Mesenchymal stem cell (in vitro differentiated cells and primary cell): ENCODE results near the gene KLK10.

Experiments
- DNase-seq: peaks from one replicate; pipeline ENCODE4 v3.0.0-alpha.2; 2013
- H2AFZ ChIP-seq: one replicate; pipeline ENCODE4 v1.6.1; 2013; ENCODE audit warnings: low read depth, mild to moderate bottlenecking, control low read depth, inconsistent platforms, low read length, moderate library complexity
- H2AK5ac ChIP-seq: 2 replicates; pipeline ENCODE4 v1.6.1; 2013; ENCODE audit warnings: low read length, moderate library complexity, mild to moderate bottlenecking, inconsistent platforms; ENCODE audit not compliant: severe bottlenecking
- H2BK120ac ChIP-seq: one replicate; pipeline ENCODE4 v1.6.1; 2013; ENCODE audit warnings: low read depth, mild to moderate bottlenecking, inconsistent platforms, low read length, moderate library complexity
- H2BK12ac ChIP-seq, 2 experiments: one replicate each; pipeline ENCODE4 v1.6.1; 2013; ENCODE audit warnings: inconsistent platforms in 2 of 2, low read length in 2 of 2, mild to moderate bottlenecking in 2 of 2, moderate library complexity in 2 of 2, control low read depth in 1 of 2
- H2BK15ac ChIP-seq: one replicate; pipeline ENCODE4 v1.6.1; 2013; ENCODE audit warnings: mild to moderate bottlenecking, low read depth, inconsistent platforms; ENCODE audit not compliant: poor library complexity, severe bottlenecking
- H2BK5ac ChIP-seq: 2 replicates; pipeline ENCODE4 v1.6.1; 2013; ENCODE audit warnings: low read depth, mild to moderate bottlenecking, low read length, control low read depth, inconsistent platforms; ENCODE audit not compliant: poor library complexity, severe bottlenecking
- H3K14ac ChIP-seq, 2 experiments: one replicate each; pipeline ENCODE4 v1.6.1; 2013; ENCODE audit warnings: inconsistent platforms in 2 of 2, low read length in 2 of 2, control low read depth in 1 of 2, mild to moderate bottlenecking in 1 of 2, moderate library complexity in 1 of 2
- H3K18ac ChIP-seq, 2 experiments: one replicate each; pipeline ENCODE4 v1.6.1; 2013; ENCODE audit warnings: inconsistent platforms in 2 of 2, low read length in 2 of 2, control low read depth in 1 of 2, low read depth in 1 of 2, mild to moderate bottlenecking in 1 of 2
- H3K23ac ChIP-seq, 2 experiments: one replicate each; pipeline ENCODE4 v1.6.1; 2013; ENCODE audit warnings: inconsistent platforms in 2 of 2, low read length in 2 of 2, mild to moderate bottlenecking in 2 of 2, moderate library complexity in 2 of 2, control low read depth in 1 of 2
- H3K27ac ChIP-seq: 2 replicates; pipeline ENCODE4 v1.5.1; 2013; ENCODE audit warnings: mild to moderate bottlenecking, moderate library complexity, low read length, control low read depth, inconsistent platforms; ENCODE audit not compliant: poor library complexity, severe bottlenecking
- H3K27me3 ChIP-seq, 2 experiments: 2 replicates each; pipeline versions ENCODE4 v1.6.1 to v1.7.0; 2013; ENCODE audit warnings: low read length in 2 of 2, mild to moderate bottlenecking in 2 of 2, moderate library complexity in 2 of 2, control low read depth in 1 of 2, inconsistent platforms in 1 of 2; ENCODE audit not compliant: control insufficient read depth in 1 of 2, insufficient read depth in 1 of 2
- H3K36me3 ChIP-seq, 2 experiments: 2 replicates each; pipeline versions ENCODE4 v1.6.1 to v1.7.0; 2013; ENCODE audit warnings: low read length in 2 of 2, control low read depth in 1 of 2, inconsistent platforms in 1 of 2, low read depth in 1 of 2, mild to moderate bottlenecking in 1 of 2; ENCODE audit not compliant: insufficient read depth in 2 of 2, control insufficient read depth in 1 of 2
- H3K4ac ChIP-seq, 2 experiments: one replicate each; pipeline ENCODE4 v1.6.1; 2013; ENCODE audit warnings: inconsistent platforms in 2 of 2, low read length in 2 of 2, mild to moderate bottlenecking in 2 of 2, moderate library complexity in 2 of 2, control low read depth in 1 of 2, low read depth in 1 of 2
- H3K4me1 ChIP-seq: 2 replicates; pipeline ENCODE4 v1.6.1; 2013; ENCODE audit warnings: low read depth, low read length, control low read depth; ENCODE audit not compliant: control insufficient read depth, insufficient read depth
- H3K4me2 ChIP-seq: 2 replicates; pipeline ENCODE4 v1.6.1; 2013; ENCODE audit warnings: low read length, mild to moderate bottlenecking, inconsistent platforms; ENCODE audit not compliant: poor library complexity, severe bottlenecking
- H3K4me3 ChIP-seq, 2 experiments: 2 replicates each; pipeline versions ENCODE4 v1.5.1 to v1.7.0; 2013; ENCODE audit warnings: low read length in 2 of 2, mild to moderate bottlenecking in 2 of 2, control low read depth in 1 of 2, low read depth in 1 of 2; ENCODE audit not compliant: insufficient read depth in 1 of 2
- H3K79me1 ChIP-seq: replicated peaks from 2 replicates; pipeline ENCODE4 v1.6.1; 2013; ENCODE audit warnings: mild to moderate bottlenecking, control low read depth, low read length, inconsistent platforms; ENCODE audit not compliant: poor library complexity, severe bottlenecking
- H3K9ac ChIP-seq: 2 replicates; pipeline ENCODE4 v1.7.0; 2013; ENCODE audit warnings: mild to moderate bottlenecking, low read length, moderate library complexity
- H3K9me3 ChIP-seq: 2 replicates; pipeline ENCODE4 v1.7.0; 2013; ENCODE audit warnings: mild to moderate bottlenecking, low read length; ENCODE audit not compliant: control insufficient read depth
- H4K8ac ChIP-seq: one replicate; pipeline ENCODE4 v1.6.1; 2013; ENCODE audit warnings: inconsistent platforms, mild to moderate bottlenecking, low read length, moderate library complexity
- H4K91ac ChIP-seq: one replicate; pipeline ENCODE4 v1.6.1; 2013; ENCODE audit warnings: mild to moderate bottlenecking, low read length, inconsistent platforms
- WGBS: methylation state at CpG from one replicate; pipeline ENCODE4 v1.1.7; 2013; ENCODE audit warnings: mixed read lengths; 5-methylcytosine and 5-hydroxymethylcytosine counted together

Gene KLK10

DNA sequence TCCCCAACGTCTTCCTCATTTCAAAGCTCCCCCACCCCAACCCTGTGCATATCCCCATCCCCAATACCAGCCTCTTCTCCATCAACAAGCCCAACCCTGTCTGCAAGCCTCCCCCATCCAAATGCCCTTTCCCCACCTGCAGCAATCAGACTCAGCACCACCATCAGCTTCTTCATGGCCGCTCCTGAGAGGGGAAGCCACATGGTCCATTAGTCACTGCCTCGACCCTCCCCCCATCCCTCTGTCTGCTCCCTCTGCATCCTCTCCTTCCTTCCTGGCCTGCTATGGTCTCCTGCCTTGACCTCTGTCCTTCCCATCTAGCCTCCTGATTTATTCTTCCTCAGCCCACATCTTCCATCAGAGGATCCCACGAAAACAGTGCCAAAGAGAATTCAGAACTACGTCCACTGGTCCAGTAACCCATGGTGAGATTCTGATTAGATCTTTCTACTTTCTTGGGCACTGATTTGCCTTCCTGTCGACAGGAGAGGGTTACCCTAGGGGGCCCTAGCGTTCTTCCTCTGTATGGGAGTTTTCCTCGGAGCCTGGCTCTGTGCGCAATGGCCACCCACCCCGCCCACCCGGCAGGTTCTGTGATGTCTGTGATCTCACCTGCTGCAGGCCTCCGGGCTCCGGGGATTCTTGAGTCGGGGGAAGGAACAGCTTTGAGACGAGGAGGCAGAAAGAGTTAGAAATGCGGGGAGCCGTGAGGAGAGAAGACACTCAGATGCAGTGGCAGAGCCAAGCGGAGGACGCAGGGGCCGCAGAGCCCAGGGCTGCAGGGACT, 51.4 kb downstream of the KLK10 start:
- Histone ChIP-seq H3K9ac (no peak overlapping the region), H2AK5ac (no peak overlapping the region), H3K4me1 (no peaks in the 10 kb centered on the region), H3K4ac (no peak overlapping the region), H3K36me3 (no peaks in the 10 kb centered on the region), H3K14ac (no peak overlapping the region), H3K79me1 (no peaks in the 10 kb centered on the region), H3K23ac (no peak overlapping the region), H2BK120ac (no peak overlapping the region), H3K4me2 (no peak overlapping the region), H4K8ac (no peak overlapping the region), H2BK5ac (no peak overlapping the region), H2AFZ (no peak overlapping the region), H3K27me3 (peaks cover 0 to 34% of the 10 kb centered on the region in 2 experiments), H2BK12ac (no peak overlapping the region), H3K18ac (no peak overlapping the region), H3K9me3 (no peaks in the 10 kb centered on the region), H4K91ac (no peak overlapping the region), H3K4me3 (peak overlapping the region in 1 of 2 experiments; percentile 4), H3K27ac (no peak overlapping the region), H2BK15ac (no peak overlapping the region)
- 48% methylated on average over 20 of the region's 20 CpGs for WGBS
- DNase-seq = no peak

DNA sequence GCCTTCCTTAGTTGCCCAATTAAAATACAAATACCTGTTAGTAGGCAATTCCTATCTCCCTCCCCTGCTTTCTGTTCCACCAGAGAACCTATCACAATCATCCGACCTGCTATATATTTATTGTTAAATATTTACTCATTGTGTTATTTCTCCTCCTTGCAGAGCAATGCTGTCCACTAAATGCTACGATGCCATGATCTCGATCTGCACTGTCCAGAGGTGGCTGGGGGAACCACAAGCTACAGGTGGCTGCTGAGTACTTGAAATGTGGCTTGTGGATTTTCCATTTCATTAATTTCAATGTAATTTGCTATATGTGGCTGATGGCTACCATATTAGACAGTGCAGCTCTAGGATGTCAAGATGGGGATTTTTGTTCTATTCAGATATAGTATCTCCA, 55.2 kb downstream of the KLK10 start:
- Histone ChIP-seq H3K4me2 (no peak overlapping the region), H2BK5ac (no peak overlapping the region), H4K91ac (no peak overlapping the region), H3K27me3 (peaks cover 0 to 26% of the 10 kb centered on the region in 2 experiments), H3K27ac (no peak overlapping the region), H3K79me1 (no peaks in the 10 kb centered on the region), H3K14ac (no peak overlapping the region), H3K4me1 (no peaks in the 10 kb centered on the region), H4K8ac (no peak overlapping the region), H2BK15ac (no peak overlapping the region), H3K36me3 (no peaks in the 10 kb centered on the region), H2BK120ac (no peak overlapping the region), H2BK12ac (no peak overlapping the region), H2AK5ac (no peak overlapping the region), H3K9ac (no peak overlapping the region), H3K4ac (no peak overlapping the region), H3K4me3 (no peak overlapping the region), H2AFZ (no peak overlapping the region), H3K18ac (no peak overlapping the region), H3K9me3 (no peaks in the 10 kb centered on the region), H3K23ac (no peak overlapping the region)
- no peak for DNase-seq
- 64% methylated on average over 2 of the region's 3 CpGs for WGBS

DNA sequence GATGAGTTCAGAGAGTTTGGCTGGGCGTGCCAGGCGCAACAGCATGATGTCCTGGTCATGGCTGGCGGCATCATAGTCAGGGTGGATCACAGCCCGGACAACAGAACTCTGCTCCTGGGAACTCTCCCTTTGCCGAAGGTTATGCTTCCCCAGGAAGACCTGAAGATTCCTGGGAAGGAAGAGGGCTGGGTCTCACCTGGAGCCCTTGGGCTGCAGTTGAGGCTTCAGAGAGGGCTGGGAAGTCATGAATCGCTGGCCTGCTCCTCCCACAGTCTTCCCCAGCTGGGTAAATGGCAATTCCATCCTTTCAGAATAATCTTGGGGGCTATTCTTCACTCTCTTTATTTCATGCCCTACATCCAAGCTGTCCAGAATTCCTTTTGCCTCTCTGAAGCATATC, 56.1 kb downstream of the KLK10 start:
- Histone ChIP-seq H3K9me3 (no peaks in the 10 kb centered on the region), H2BK12ac (no peak overlapping the region), H3K36me3 (no peaks in the 10 kb centered on the region), H3K79me1 (no peaks in the 10 kb centered on the region), H3K27me3 (peaks cover 0 to 26% of the 10 kb centered on the region in 2 experiments), H3K18ac (no peak overlapping the region), H2BK5ac (no peak overlapping the region), H3K14ac (no peak overlapping the region), H3K27ac (no peak overlapping the region), H4K91ac (no peak overlapping the region), H2BK120ac (no peak overlapping the region), H3K4me1 (no peaks in the 10 kb centered on the region), H2AFZ (no peak overlapping the region), H3K9ac (no peak overlapping the region), H3K4ac (no peak overlapping the region), H3K4me2 (no peak overlapping the region), H2BK15ac (no peak overlapping the region), H3K23ac (no peak overlapping the region), H2AK5ac (no peak overlapping the region), H4K8ac (no peak overlapping the region), H3K4me3 (no peak overlapping the region)
- WGBS = 75% methylated on average over 6 of the region's 6 CpGs
- no peak for DNase-seq
